Activated CD4-positive, alpha-beta T cell treated with anti-CD3 and anti-CD28 coated beads, Interleukin-2, amount 50 U/mL, for 4 hours (primary cell): ENCODE results near the gene ZNRF3.
"Not testable (repeated sequence)": the region's sequence is repeated elsewhere in the genome, so short reads cannot be mapped to it uniquely, and the experiment has no call there.

Source experiments
- DNase-seq, 2 experiments: peaks; one replicate each; pipeline ENCODE4 v3.0.0-alpha.2; 2020

Gene ZNRF3

GRCh38 chr22:28882878-28883656, at the start of gene ZNRF3:
Gene ZNRF3 (plus strand): TSS chr22:28883572. CDS start chr22:28883767, 195 bp downstream.
- peak; percentile 89 to 90 for DNase-seq

- no peak for DNase-seq
Observed at GRCh38 chr22:28835630-28836189, 47.7 kb upstream of the ZNRF3 start.

- no peak for DNase-seq
Observed at GRCh38 chr22:28837640-28838039, 45.7 kb upstream of the ZNRF3 start.

GRCh38 chr22:28838971-28839370, 44.4 kb upstream of the ZNRF3 start:
- DNase-seq: no peak

GRCh38 chr22:28841111-28841510, 42.3 kb upstream of the ZNRF3 start:
- DNase-seq: no peak

GRCh38 chr22:28843633-28844032, 39.7 kb upstream of the ZNRF3 start:
- DNase-seq: no peak

- not testable (repeated sequence) for DNase-seq
Observed at GRCh38 chr22:28844277-28844676, 39.1 kb upstream of the ZNRF3 start.

GRCh38 chr22:28846994-28847393, 36.4 kb upstream of the ZNRF3 start:
- DNase-seq: no peak

- DNase-seq: peak; percentile 18 to 19
Observed at GRCh38 chr22:28855355-28856094, 27.8 kb upstream of the ZNRF3 start.

- no peak for DNase-seq
Observed at GRCh38 chr22:28856095-28856455, 27.3 kb upstream of the ZNRF3 start.

GRCh38 chr22:28857288-28857687, 26.1 kb upstream of the ZNRF3 start:
- DNase-seq: no peak

- DNase-seq: no peak
Observed at GRCh38 chr22:28864878-28865596, 18.3 kb upstream of the ZNRF3 start.

- DNase-seq: no peak
Observed at GRCh38 chr22:28867191-28867590, 16.2 kb upstream of the ZNRF3 start.

GRCh38 chr22:28868389-28868788, 15.0 kb upstream of the ZNRF3 start:
- not testable (repeated sequence) for DNase-seq

- DNase-seq: no peak
Observed at GRCh38 chr22:28869736-28870135, 13.6 kb upstream of the ZNRF3 start.

- DNase-seq: no peak
Observed at GRCh38 chr22:28873183-28873963, 10.0 kb upstream of the ZNRF3 start.

GRCh38 chr22:28874061-28874460, 9.3 kb upstream of the ZNRF3 start:
- DNase-seq: no peak

- DNase-seq: no peak
Observed at GRCh38 chr22:28874811-28875320, 8.5 kb upstream of the ZNRF3 start.

GRCh38 chr22:28882545-28882877, 861 bp upstream of the ZNRF3 start:
- peak; percentile 14 to 15 for DNase-seq

GRCh38 chr22:28883657-28883916, 215 bp downstream of the ZNRF3 start:
- no peak for DNase-seq

- peak; percentile 22 to 32 for DNase-seq
Observed at GRCh38 chr22:28883917-28884746, 760 bp downstream of the ZNRF3 start.
